Measurements from ENCODE around the gene CRYBB1. TPM values are rescaled to one million over a fixed set of nuclear protein-coding genes. Genes with fewer than 3 reads are reported as not detected.

The CRYBB1 gene
- total RNA-seq, 4 donors from 2014 or later, result 0.55 to 4.1 TPM; not detected in 2

GRCh38 chr22:26635117-26635516 lies 17.3 kb upstream of the CRYBB1 start:
- intact Hi-C loops (cut with DNase I; ENCODE audit: low total_unique reads), result no loop called here
- Histone ChIP-seq H3K4me1 (no peaks in the 10 kb centered on the region), H3K9me3 (no peaks in the 10 kb centered on the region), H3K27ac (no peak overlapping the region), H3K27me3 (no peaks in the 10 kb centered on the region), H3K36me3 (no peaks in the 10 kb centered on the region), H3K4me3 (no peak overlapping the region)
- no peak for TF ChIP-seq POLR2A (IDR thresholded peaks at IDR 0.05)
- TF ChIP-seq, protein P1, sequence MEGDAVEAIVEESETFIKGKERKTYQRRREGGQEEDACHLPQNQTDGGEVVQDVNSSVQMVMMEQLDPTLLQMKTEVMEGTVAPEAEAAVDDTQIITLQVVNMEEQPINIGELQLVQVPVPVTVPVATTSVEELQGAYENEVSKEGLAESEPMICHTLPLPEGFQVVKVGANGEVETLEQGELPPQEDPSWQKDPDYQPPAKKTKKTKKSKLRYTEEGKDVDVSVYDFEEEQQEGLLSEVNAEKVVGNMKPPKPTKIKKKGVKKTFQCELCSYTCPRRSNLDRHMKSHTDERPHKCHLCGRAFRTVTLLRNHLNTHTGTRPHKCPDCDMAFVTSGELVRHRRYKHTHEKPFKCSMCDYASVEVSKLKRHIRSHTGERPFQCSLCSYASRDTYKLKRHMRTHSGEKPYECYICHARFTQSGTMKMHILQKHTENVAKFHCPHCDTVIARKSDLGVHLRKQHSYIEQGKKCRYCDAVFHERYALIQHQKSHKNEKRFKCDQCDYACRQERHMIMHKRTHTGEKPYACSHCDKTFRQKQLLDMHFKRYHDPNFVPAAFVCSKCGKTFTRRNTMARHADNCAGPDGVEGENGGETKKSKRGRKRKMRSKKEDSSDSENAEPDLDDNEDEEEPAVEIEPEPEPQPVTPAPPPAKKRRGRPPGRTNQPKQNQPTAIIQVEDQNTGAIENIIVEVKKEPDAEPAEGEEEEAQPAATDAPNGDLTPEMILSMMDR (IDR thresholded peaks at IDR 0.05), result no peak
- no peak for DNase-seq

- intact Hi-C loops (cut with DNase I; ENCODE audit: low total_unique reads), result no loop called here
- H3K4me3 ChIP-seq, result no peak overlapping the region
- no peaks in the 10 kb centered on the region for H3K9me3 ChIP-seq
- H3K27me3 ChIP-seq, result no peaks in the 10 kb centered on the region
- no peak for DNase-seq
- no peaks in the 10 kb centered on the region for H3K4me1 ChIP-seq
- H3K36me3 ChIP-seq, result no peaks in the 10 kb centered on the region
- TF ChIP-seq, protein P1 (IDR thresholded peaks at IDR 0.05), result no peak
- no peak for TF ChIP-seq POLR2A (IDR thresholded peaks at IDR 0.05)
- no peak overlapping the region for H3K27ac ChIP-seq
Measured at GRCh38 chr22:26634189-26634588, 16.4 kb upstream of the CRYBB1 start.

DNA sequence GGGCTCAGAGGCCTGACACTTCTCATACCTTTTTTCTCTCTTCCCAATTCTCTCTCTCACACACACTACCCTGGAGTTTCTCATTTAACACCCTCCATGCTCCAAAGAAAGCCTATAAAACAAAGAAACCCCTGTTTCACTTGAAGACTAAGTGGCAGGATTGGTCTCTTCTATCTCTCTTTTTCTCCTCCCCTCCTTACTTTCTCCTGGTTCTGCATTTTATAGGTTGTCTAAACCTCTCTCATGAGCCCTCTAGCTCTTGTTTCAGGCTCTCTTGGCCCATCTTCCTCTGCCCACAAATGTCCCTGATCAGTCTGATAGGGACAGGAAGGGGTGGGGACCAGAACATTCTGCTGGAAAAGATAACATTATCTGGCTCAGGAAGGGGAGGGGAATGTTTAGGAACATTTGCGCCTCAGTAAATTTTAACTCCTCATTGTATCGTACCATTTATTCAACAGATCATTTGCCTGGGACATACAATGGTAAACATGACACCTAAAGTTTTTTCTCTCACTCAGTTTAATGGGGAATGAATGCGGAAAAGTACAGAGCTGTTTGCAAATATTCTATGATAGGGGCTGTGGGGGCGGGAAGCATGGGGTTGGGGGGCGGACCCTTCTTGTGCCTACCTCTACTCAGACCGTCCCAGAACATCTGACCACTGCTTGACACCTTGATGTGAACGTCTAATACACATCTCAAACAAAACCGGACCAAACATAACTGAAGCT lies 14.8 kb upstream of the CRYBB1 start:
- Histone ChIP-seq H3K9me3 (no peaks in the 10 kb centered on the region), H3K4me3 (no peak overlapping the region), H3K27ac (peak overlapping the region; percentile 31 to 44), H3K27me3 (no peaks in the 10 kb centered on the region), H3K4me1 (no peaks in the 10 kb centered on the region), H3K36me3 (no peaks in the 10 kb centered on the region)
- intact Hi-C loops (cut with DNase I; ENCODE audit: low total_unique reads), result no loop called here
- TF ChIP-seq, protein P1 (IDR thresholded peaks at IDR 0.05), result no peak
- no peak for TF ChIP-seq POLR2A (IDR thresholded peaks at IDR 0.05)
- DNase-seq, result peak in 1 of 2 donors; percentile 38

DNA sequence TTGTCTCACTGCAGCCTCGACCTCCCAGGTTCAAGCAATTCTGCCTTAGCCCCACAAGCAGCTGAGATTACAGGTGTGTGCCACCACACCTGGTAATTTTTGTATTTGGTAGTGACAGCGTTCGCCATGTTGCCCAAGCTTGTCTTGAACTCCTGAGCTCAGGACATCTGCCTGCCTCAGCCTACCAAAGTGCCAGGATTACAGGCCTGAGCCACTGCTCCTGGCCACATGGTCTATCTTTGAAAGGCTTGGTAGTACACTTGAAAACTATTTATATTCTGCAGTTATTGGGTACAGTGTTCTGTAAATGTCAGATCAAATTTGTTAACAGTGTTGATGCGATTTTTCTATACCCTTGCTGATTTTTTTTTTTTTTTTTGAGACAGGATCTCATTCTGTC lies 13.5 kb upstream of the CRYBB1 start:
- Histone ChIP-seq H3K36me3 (no peaks in the 10 kb centered on the region), H3K27ac (no peak overlapping the region), H3K4me1 (no peaks in the 10 kb centered on the region), H3K27me3 (no peaks in the 10 kb centered on the region), H3K9me3 (no peaks in the 10 kb centered on the region), H3K4me3 (no peak overlapping the region)
- TF ChIP-seq, protein P1 (IDR thresholded peaks at IDR 0.05), result no peak
- TF ChIP-seq POLR2A (IDR thresholded peaks at IDR 0.05), result no peak
- DNase-seq, result no peak
- intact Hi-C loops (cut with DNase I; ENCODE audit: low total_unique reads), result no loop called here

GRCh38 chr22:26629988-26630761 lies 12.3 kb upstream of the CRYBB1 start:
- H3K27me3 ChIP-seq, result no peaks in the 10 kb centered on the region
- no peak for DNase-seq
- TF ChIP-seq, protein P1 (IDR thresholded peaks at IDR 0.05), result no peak
- TF ChIP-seq POLR2A (IDR thresholded peaks at IDR 0.05), result no peak
- H3K4me3 ChIP-seq, result no peak overlapping the region
- H3K9me3 ChIP-seq, result no peaks in the 10 kb centered on the region
- H3K27ac ChIP-seq, result no peak overlapping the region
- no peaks in the 10 kb centered on the region for H3K36me3 ChIP-seq
- intact Hi-C loops (cut with DNase I; ENCODE audit: low total_unique reads), result no loop called here
- no peaks in the 10 kb centered on the region for H3K4me1 ChIP-seq

All from uterus (tissue), 4 donors.